Keratinocyte (primary cell): ENCODE data around the gene STRADB. TPM values are rescaled to one million over a fixed set of nuclear protein-coding genes. Genes with fewer than 3 reads are reported as not detected.

Experiments used
- DNase-seq: peaks from one replicate; pipeline ENCODE4 v3.0.0-alpha.2; 2011; ENCODE audit warnings: low read depth, missing footprints, low spot score
- FAIRE-seq: peaks from 2 replicates; lab custom pipeline; 2011; peaks lifted over from hg19 to GRCh38; lab: Jason Lieb, UNC
- H2AFZ ChIP-seq: 2 replicates; pipeline ENCODE4 v1.6.0; 2012; ENCODE audit warnings: low read length, control low read depth, inconsistent platforms; ENCODE audit not compliant: control insufficient read depth
- H3K27ac ChIP-seq: 2 replicates; pipeline ENCODE4 v1.5.1; 2011; ENCODE audit warnings: low read length; ENCODE audit not compliant: control insufficient read depth, insufficient read depth
- H3K27me3 ChIP-seq: 3 replicates; pipeline ENCODE4 v1.6.0; 2011; ENCODE audit warnings: low read length; ENCODE audit not compliant: control insufficient read depth, insufficient read depth; ENCODE audit errors: extremely low read depth
- H3K36me3 ChIP-seq, 2 experiments: 2 replicates in 1 of 2; 3 replicates in 1 of 2; pipeline ENCODE4 v1.5.1; 2011; ENCODE audit warnings: low read length in 2 of 2, mild to moderate bottlenecking in 1 of 2; ENCODE audit not compliant: control insufficient read depth in 2 of 2, insufficient read depth in 2 of 2; ENCODE audit errors: extremely low read depth in 1 of 2
- H3K4me1 ChIP-seq: 3 replicates; pipeline ENCODE4 v1.5.1; 2011; ENCODE audit warnings: low read length; ENCODE audit not compliant: control insufficient read depth, insufficient read depth; ENCODE audit errors: extremely low read depth
- H3K4me2 ChIP-seq: 3 replicates; pipeline ENCODE4 v1.6.0; 2011; ENCODE audit warnings: low read depth, low read length; ENCODE audit not compliant: control insufficient read depth, insufficient read depth; ENCODE audit errors: extremely low read depth
- H3K4me3 ChIP-seq, 3 experiments: fragments of 200-600 bp in 1 of 3; sonication (generic) in 1 of 3; 2 replicates in 2 of 3; 3 replicates in 1 of 3; pipeline ENCODE4 v1.5.1; 2011 to 2016; ENCODE audit warnings: low read length in 3 of 3, mild to moderate bottlenecking in 3 of 3, control low read depth in 2 of 3, inconsistent platforms in 1 of 3, low read depth in 1 of 3, mixed read lengths in 1 of 3, mixed run types in 1 of 3, moderate library complexity in 1 of 3; ENCODE audit not compliant: control insufficient read depth in 2 of 3, insufficient read depth in 2 of 3; ENCODE audit errors: extremely low read depth in 1 of 3
- H3K79me2 ChIP-seq: 2 replicates; pipeline ENCODE4 v1.6.0; 2012; ENCODE audit warnings: low read length; ENCODE audit not compliant: control insufficient read depth, insufficient read depth
- H3K9ac ChIP-seq: 3 replicates; pipeline ENCODE4 v1.6.0; 2011; ENCODE audit warnings: low read length; ENCODE audit not compliant: control insufficient read depth, insufficient read depth; ENCODE audit errors: extremely low read depth
- H3K9me1 ChIP-seq: 3 replicates; pipeline ENCODE4 v1.6.0; 2011; ENCODE audit warnings: low read length; ENCODE audit not compliant: control insufficient read depth, insufficient read depth; ENCODE audit errors: extremely low read depth
- H3K9me3 ChIP-seq: 2 replicates; pipeline ENCODE4 v1.5.1; 2012; ENCODE audit warnings: low read depth, low read length; ENCODE audit not compliant: control insufficient read depth
- H4K20me1 ChIP-seq: 3 replicates; pipeline ENCODE4 v1.6.0; 2011; ENCODE audit warnings: low read length; ENCODE audit not compliant: control insufficient read depth, insufficient read depth; ENCODE audit errors: extremely low read depth
- CTCF ChIP-seq, 3 experiments: IDR thresholded peaks in 1 of 3; conservative IDR thresholded peaks in 1 of 3; optimal IDR thresholded peaks in 1 of 3; 2 replicates in 2 of 3; 3 replicates in 1 of 3; pipeline versions ENCODE3 to v1.5.1; 2011; ENCODE audit warnings: low read length in 3 of 3, mild to moderate bottlenecking in 3 of 3, moderate library complexity in 2 of 3, control low read depth in 1 of 3, inconsistent platforms in 1 of 3; ENCODE audit not compliant: insufficient read depth in 2 of 3; ENCODE audit errors: extremely low read depth in 1 of 3
- EZH2 ChIP-seq: IDR thresholded peaks from one replicate; pipeline ENCODE4 v1.6.1; 2012; ENCODE audit warnings: inconsistent platforms, mild to moderate bottlenecking, low read length, moderate library complexity
- dilution Hi-C: fragments of 300-500 bp; cut with MboI; formaldehyde crosslinking; loops from one replicate; pipeline ENCODE4 v1.7.0; 2020; ENCODE audit warnings: low sequenced_read_pairs; ENCODE audit not compliant: extremely low pct_ligation_motif_present
- polyA plus RNA-seq, 5 experiments: library from polyadenylated mRNA; depleted of rRNA in 3 of 5; stranded (reverse) in 3 of 5; stranded (forward) in 1 of 5; unstranded in 1 of 5; fragments of >200 nt; gene quantifications; 1 replicate in 1 of 5; 2 replicates in 3 of 5; 3 replicates in 1 of 5; pipeline versions ENCODE4 v1.2.1 to v1.2.3, GENCODE V29; 2011 to 2012; ENCODE audit warnings: missing spikeins in 2 of 5, low read depth in 1 of 5, low replicate concordance in 1 of 5

The STRADB gene
- polyA plus RNA-seq, 1 donor (not counting 4 experiments of a cell fraction or from before 2014, with no cell fraction given) = 14.6 TPM

DNA sequence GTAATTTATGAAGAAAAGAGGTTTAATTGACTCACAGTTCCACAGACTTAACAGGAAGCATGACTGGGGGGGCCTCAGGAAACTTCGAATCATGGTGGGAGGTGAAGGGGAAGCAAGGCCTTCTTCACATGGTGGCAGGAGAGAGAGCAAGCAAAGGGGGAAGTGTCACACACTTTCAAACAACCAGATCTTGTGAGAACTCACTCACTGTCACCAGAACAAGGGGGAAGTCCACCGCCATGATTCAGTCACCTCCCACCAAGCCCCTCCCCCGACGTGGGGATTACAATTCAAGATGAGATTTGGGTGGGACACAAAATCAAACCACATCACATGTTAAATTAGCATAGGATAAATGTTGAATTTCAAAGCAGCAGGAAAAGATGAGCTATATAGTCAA, 56.2 kb downstream of the STRADB start:
- no peak overlapping the region for H3K27ac ChIP-seq
- H3K27me3 ChIP-seq = no peaks in the 10 kb centered on the region
- no peaks in the 10 kb centered on the region for H3K79me2 ChIP-seq
- TF ChIP-seq CTCF (optimal IDR thresholded peaks at IDR 0.05 in 1 of 3, IDR thresholded peaks at IDR 0.05 in 1 of 3, conservative IDR thresholded peaks at IDR 0.05 in 1 of 3; ENCODE audit: extremely low read depth in 1 of 3, insufficient read depth in 2 of 3, low read length in 3 of 3) = no peak
- FAIRE-seq (no peak), DNase-seq (no peak)
- H3K9me1 ChIP-seq = no peaks in the 10 kb centered on the region
- H4K20me1 ChIP-seq = no peaks in the 10 kb centered on the region
- H2AFZ ChIP-seq = no peak overlapping the region
- H3K4me1 ChIP-seq = no peaks in the 10 kb centered on the region
- no peak overlapping the region for H3K4me2 ChIP-seq
- H3K9me3 ChIP-seq = no peaks in the 10 kb centered on the region
- H3K9ac ChIP-seq = no peak overlapping the region
- dilution Hi-C loops = no loop called here
- no peaks in the 10 kb centered on the region for H3K36me3 ChIP-seq
- no peak overlapping the region for H3K4me3 ChIP-seq

GRCh38 chr2:201513271-201513670, 61.7 kb downstream of the STRADB start:
- TF ChIP-seq EZH2 (no peak), CTCF (optimal IDR thresholded peaks at IDR 0.05 in 1 of 3, IDR thresholded peaks at IDR 0.05 in 1 of 3, conservative IDR thresholded peaks at IDR 0.05 in 1 of 3; ENCODE audit: extremely low read depth in 1 of 3, insufficient read depth in 2 of 3, low read length in 3 of 3) (no peak)
- no peaks in the 10 kb centered on the region for H3K36me3 ChIP-seq
- no peak for FAIRE-seq
- H3K9me3 ChIP-seq = no peaks in the 10 kb centered on the region
- H4K20me1 ChIP-seq = no peaks in the 10 kb centered on the region
- no peak for DNase-seq
- no peaks in the 10 kb centered on the region for H3K4me1 ChIP-seq
- no peak overlapping the region for H3K27ac ChIP-seq
- H2AFZ ChIP-seq = no peak overlapping the region
- H3K4me3 ChIP-seq = no peak overlapping the region
- dilution Hi-C loops = no loop called here
- H3K9me1 ChIP-seq = no peaks in the 10 kb centered on the region
- H3K4me2 ChIP-seq = no peak overlapping the region
- H3K27me3 ChIP-seq = no peaks in the 10 kb centered on the region
- H3K79me2 ChIP-seq = no peaks in the 10 kb centered on the region
- no peak overlapping the region for H3K9ac ChIP-seq
